Activated CD4-positive, alpha-beta memory T cell treated with anti-CD3 and anti-CD28 coated beads, Interleukin-2, amount 10 ng/mL, durations not matched to agents 7 days and 5 days (primary cell): ENCODE data around the gene TRIP11. TPM values are rescaled to one million over a fixed set of nuclear protein-coding genes. Genes with fewer than 3 reads are reported as not detected.

ENCODE experiments used
- CTCF ChIA-PET: fragments of 350-600 bp; sonication (Branson Sonifier 250); formaldehyde crosslinking; loops from one replicate; lab custom pipeline; 2021; ENCODE audit warnings: antibody characterized with exemption, inconsistent platforms; lab: Charles Lee
- POLR2A ChIA-PET: fragments of 350-600 bp; sonication (Branson Sonifier 250); formaldehyde crosslinking; loops from one replicate; lab custom pipeline; 2021; ENCODE audit warnings: antibody characterized with exemption; lab: Charles Lee
- DNase-seq: peaks from one replicate; pipeline ENCODE4 v3.0.0-alpha.2; 2020
- H3K27ac Mint-ChIP-seq: one replicate; pipeline ENCODE4 v1.8.0; 2021; ENCODE audit warnings: mild to moderate bottlenecking, mixed read lengths
- H3K27me3 Mint-ChIP-seq: one replicate; pipeline ENCODE4 v1.8.0; 2021; ENCODE audit warnings: mixed read lengths
- H3K36me3 Mint-ChIP-seq: one replicate; pipeline ENCODE4 v1.8.0; 2021; ENCODE audit warnings: low read depth, mixed read lengths
- H3K4me1 Mint-ChIP-seq: one replicate; pipeline ENCODE4 v1.8.0; 2021; ENCODE audit warnings: mixed read lengths
- H3K4me3 Mint-ChIP-seq: one replicate; pipeline ENCODE4 v1.8.0; 2021; ENCODE audit warnings: mild to moderate bottlenecking, mixed read lengths
- H3K9me3 Mint-ChIP-seq: one replicate; pipeline ENCODE4 v1.8.0; 2021; ENCODE audit warnings: mixed read lengths
- total RNA-seq, 2 experiments: library from RNA; stranded (reverse); gene quantifications; one replicate each; pipeline ENCODE4 v1.2.3, GENCODE V29; 2021

The TRIP11 gene
- total RNA-seq, 2 experiments from 2014 or later = 44.4 to 46.0 TPM

DNA sequence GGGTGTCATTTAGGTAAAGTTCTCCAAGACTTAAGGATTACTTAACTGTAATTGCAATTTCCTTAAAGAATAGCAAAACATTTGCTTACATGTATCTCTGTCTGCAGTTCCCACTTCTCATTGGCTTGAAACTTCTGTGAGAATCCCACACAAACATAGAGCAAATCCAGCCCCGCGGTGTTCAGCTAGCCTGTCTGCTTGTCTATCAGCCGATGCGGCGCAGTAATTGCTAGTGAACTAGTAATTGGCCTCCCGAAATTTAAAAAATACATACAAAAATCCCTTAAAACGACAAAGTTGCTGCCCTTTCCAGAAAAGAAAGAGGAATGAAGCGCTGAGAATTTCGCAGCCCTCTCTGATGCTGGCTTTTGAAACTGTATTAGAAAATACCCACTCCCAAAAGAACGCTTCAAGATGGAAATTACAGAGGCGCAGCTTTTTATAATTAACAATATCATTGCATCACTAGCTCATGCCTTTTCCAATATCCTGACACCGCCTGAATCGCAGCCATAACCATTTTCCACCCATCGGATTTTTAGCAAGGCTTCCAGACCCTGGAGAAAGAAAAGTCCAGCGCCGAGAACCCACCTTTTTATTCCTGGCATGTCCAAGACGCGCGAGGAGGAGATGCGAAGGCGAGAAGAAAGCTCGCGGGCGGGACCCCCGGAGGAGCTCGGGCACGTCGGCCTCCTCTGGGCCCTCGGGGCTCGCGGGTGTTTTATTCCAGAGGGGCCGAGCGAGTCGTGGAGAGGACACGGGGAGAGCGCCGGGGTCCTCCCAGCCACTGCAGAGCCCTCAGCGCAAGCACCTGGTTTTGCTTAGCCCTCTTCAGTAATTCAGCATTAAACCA, 93.0 kb downstream of the TRIP11 start:
- Mint-ChIP-seq H3K9me3 (no peaks in the 10 kb centered on the region), H3K36me3 (no peaks in the 10 kb centered on the region), H3K27me3 (peaks cover 34% of the 10 kb centered on the region), H3K27ac (no peak overlapping the region), H3K4me1 (peaks cover 13% of the 10 kb centered on the region), H3K4me3 (peak overlapping the region; percentile 62)
- CTCF ChIA-PET = interaction anchor here (2.1 kb wide), 1 partner anchor 50 kb away, joined by 8 read pairs; no protein-coding TSS in a partner anchor
- no peak for DNase-seq
- POLR2A ChIA-PET = interaction anchor here (1.6 kb wide), 1 partner anchor 32 kb away, joined by 3 read pairs; no protein-coding TSS in a partner anchor

DNA sequence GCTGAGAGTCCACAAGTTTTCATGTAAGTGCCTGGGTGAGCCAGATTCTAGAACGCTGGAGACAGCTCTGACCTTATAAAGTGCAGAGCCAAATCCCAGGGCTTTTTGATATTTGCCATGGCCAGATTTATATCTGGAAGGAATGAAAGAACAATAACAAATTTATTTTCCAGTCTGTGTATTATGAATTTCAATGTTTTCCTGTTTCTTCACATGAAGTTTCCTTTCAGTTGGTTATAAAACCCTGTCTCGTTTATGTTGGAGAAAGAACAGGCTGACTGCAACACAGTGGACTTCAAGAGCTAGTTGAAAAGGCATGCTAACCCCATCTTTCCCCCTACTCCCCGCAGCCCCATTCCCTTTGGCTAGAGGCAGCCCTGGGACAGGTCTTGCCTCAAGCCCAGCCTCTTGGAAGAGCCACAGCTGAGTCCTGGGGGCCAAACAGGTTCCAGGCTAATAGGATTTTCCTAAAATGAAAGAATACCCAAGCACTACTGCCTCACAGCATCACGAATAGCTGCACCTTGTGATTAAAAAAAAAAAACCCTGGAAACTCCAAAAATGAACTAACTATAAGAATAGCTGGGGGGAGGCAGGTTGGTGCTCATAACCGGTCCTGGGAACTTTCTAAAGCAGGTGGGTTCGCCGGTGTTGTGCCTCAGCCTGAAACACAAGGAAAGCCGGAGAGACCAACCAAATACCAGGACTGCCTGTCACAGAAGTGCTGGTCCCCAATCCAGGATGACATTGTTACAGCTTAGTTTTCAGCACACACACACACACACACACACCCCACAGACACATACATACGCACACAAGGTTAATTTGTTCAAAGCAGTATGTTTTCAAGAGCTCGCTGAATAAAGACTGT, 93.9 kb downstream of the TRIP11 start:
- Mint-ChIP-seq H3K27ac (no peak overlapping the region), H3K36me3 (no peaks in the 10 kb centered on the region), H3K9me3 (no peaks in the 10 kb centered on the region), H3K4me1 (peaks cover 15% of the 10 kb centered on the region), H3K4me3 (no peak overlapping the region), H3K27me3 (peaks cover 34% of the 10 kb centered on the region)
- ChIA-PET POLR2A (interaction anchor here (1.6 kb wide), 1 partner anchor 33 kb away, joined by 3 read pairs; no protein-coding TSS in a partner anchor), CTCF (interaction anchor here (0.7 to 2.1 kb wide), 2 partner anchors 51 to 86 kb away, joined by 3 to 8 read pairs; no protein-coding TSS in a partner anchor)
- no peak for DNase-seq

DNA sequence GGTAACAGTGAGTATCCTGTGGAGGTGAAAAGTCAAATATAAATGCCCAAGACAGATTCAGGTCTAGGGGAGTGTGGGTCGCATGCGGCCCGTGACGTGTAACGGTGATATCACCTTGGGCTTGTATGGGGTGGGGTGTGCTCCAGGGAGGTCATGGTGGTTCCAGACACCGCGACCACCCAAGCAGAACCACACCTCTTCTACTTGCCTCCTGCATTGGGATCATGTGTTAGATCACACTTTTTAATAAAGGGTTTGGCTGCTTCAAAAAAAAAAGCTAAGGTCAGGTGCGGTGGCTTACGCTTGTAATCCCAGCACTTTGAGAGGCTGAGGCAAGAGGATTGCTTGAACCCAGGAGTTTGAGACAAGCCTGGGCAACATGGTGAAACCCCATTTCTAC, 96.9 kb downstream of the TRIP11 start:
- peaks cover 24% of the 10 kb centered on the region for H3K27me3 Mint-ChIP-seq
- H3K9me3 Mint-ChIP-seq = no peaks in the 10 kb centered on the region
- ChIA-PET CTCF (no interaction called here), POLR2A (no interaction called here)
- H3K36me3 Mint-ChIP-seq = no peaks in the 10 kb centered on the region
- H3K27ac Mint-ChIP-seq = no peak overlapping the region
- peaks cover 11% of the 10 kb centered on the region for H3K4me1 Mint-ChIP-seq
- DNase-seq = no peak
- no peak overlapping the region for H3K4me3 Mint-ChIP-seq

DNA sequence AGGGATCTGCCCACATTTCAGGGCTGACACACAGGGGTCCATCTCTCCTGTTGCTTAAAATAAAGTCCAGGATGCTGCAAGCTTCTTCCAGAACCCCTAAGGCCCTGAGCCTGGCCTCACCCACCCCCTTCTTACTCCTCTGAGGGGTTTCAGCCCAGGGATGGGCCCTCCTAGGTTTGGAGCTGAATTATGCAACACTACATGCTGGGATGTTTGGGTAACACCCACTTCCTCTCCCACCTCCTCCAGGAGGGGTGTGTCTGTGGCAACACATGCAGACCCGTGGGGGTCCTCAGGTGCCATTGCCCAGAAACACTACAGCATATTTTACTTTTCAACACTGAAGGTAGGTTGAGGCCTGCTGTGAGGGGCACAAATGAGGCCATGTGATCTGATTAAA, 97.7 kb downstream of the TRIP11 start:
- H3K27ac Mint-ChIP-seq = no peak overlapping the region
- DNase-seq = no peak
- peaks cover 21% of the 10 kb centered on the region for H3K27me3 Mint-ChIP-seq
- no peaks in the 10 kb centered on the region for H3K9me3 Mint-ChIP-seq
- POLR2A ChIA-PET = no interaction called here
- CTCF ChIA-PET = no interaction called here
- H3K4me3 Mint-ChIP-seq = no peak overlapping the region
- H3K36me3 Mint-ChIP-seq = no peaks in the 10 kb centered on the region
- H3K4me1 Mint-ChIP-seq = peaks cover 8% of the 10 kb centered on the region

DNA sequence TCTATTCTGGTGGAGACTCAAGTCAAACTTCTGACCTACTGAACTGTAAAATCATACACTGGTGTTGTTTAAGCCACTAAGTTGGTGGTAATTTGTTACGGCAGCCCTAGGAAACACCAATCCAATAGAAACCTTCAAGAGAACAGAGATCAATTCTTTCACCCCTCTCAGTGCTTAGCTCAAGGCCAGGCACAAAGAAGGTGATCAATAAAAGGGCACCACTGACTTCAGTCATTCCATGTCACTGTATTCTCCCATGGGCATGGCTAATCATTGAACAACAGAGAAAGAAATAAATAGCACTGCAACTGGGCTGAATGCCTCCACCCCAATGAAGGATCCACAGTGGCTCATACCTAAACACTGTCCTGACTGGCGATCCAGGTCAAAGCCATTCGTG, 99.7 kb downstream of the TRIP11 start:
- Mint-ChIP-seq H3K4me1 (peaks cover 6% of the 10 kb centered on the region), H3K27ac (no peak overlapping the region), H3K9me3 (no peaks in the 10 kb centered on the region), H3K27me3 (peaks cover 8% of the 10 kb centered on the region), H3K4me3 (no peak overlapping the region), H3K36me3 (no peaks in the 10 kb centered on the region)
- no peak for DNase-seq
- ChIA-PET POLR2A (no interaction called here), CTCF (interaction anchor here (1.3 kb wide), 1 partner anchor 57 kb away, joined by 4 read pairs; no protein-coding TSS in a partner anchor)

DNA sequence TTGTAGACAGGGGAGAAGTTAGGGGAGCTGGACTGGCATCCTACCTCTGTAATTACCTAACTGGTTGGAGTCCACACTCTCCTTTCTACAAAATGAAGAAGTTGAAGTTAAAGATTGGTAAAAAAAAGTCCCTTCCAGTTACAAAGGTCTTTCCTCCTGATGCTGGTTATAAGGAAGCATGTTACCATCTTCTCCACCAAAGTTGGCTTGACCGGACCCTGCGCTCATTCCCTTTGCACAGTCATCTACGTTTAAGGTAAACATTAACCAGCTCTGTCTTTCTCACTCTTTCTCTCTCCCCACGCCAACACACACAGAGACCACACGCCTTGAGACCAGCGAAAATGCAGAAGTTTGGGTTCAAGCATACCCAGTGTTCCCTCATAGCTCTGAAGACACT, 104.3 kb downstream of the TRIP11 start:
- H3K4me3 Mint-ChIP-seq = no peak overlapping the region
- ChIA-PET POLR2A (no interaction called here), CTCF (interaction anchor here (1.1 kb wide), 1 partner anchor 24 kb away, joined by 3 read pairs; no protein-coding TSS in a partner anchor)
- H3K36me3 Mint-ChIP-seq = no peaks in the 10 kb centered on the region
- H3K4me1 Mint-ChIP-seq = no peaks in the 10 kb centered on the region
- no peaks in the 10 kb centered on the region for H3K9me3 Mint-ChIP-seq
- no peak overlapping the region for H3K27ac Mint-ChIP-seq
- no peak for DNase-seq
- peaks cover 3% of the 10 kb centered on the region for H3K27me3 Mint-ChIP-seq

DNA sequence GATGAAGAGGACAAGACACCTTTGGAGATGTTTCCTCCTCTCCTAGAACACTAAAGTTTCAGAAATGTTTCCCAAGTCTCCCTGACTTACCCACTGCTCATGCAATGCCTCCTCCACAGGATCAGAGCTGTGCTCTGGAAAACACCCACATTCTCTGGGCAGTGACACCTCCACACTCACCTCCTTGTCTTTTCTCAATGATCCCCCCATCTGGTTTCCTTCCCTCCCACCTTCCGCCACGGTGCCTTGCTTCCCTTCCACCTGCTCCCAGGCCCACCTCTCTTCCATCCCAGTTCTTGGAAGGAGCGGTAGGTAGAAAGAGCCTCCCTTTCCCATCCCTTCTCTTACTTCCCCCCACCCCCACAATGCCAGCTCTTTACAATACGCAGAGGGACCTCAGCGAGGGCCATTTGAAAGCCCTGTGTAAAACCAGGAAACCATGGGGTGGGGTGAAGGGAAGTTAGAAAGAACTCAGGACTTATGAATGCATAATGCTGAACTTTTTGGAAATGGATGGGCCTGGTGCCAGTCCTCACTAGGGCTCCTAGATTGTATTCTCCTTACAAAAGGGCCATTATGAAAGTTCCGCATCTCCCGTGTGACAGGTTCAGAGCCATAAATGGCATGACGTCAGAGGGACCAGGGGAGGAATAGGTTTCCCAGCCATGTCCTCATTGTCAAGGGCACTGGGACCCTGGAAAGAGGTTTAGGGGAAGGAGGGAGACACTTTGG, 105.1 kb downstream of the TRIP11 start:
- Mint-ChIP-seq H3K9me3 (no peaks in the 10 kb centered on the region), H3K36me3 (no peaks in the 10 kb centered on the region), H3K27me3 (no peaks in the 10 kb centered on the region), H3K4me1 (no peaks in the 10 kb centered on the region), H3K27ac (no peak overlapping the region), H3K4me3 (no peak overlapping the region)
- POLR2A ChIA-PET = no interaction called here
- no peak for DNase-seq
- CTCF ChIA-PET = no interaction called here

DNA sequence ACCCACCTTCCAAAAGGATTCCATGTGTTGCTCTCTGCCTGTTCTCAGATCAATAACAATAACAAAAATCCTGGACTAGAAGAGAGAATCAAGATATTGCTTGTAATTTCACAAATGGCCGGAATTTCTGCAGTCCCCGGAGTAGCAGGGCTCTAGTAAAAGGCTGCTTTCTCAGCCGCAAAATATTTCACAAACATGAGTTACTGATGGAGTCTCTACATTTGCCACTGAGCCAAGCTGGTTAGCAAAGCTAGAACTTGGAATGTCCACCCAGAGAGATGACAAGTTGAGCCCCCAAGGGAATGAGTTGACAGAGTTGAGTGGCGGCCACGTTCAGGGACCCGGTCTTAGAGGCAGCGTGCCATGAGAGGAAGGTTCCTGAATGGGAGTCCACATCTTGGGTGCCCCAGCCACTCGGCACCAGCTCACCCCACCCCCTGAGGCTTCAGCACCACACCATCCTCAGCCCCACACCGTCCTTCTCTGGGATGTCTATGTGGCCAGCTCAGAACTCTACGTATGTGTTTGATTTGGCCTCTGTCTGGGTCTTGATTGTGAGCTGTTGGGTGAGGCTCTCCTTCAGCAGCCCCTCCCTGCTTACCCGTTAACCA, 108.3 kb downstream of the TRIP11 start:
- H3K27ac Mint-ChIP-seq = no peak overlapping the region
- no peaks in the 10 kb centered on the region for H3K36me3 Mint-ChIP-seq
- ChIA-PET POLR2A (no interaction called here), CTCF (no interaction called here)
- H3K9me3 Mint-ChIP-seq = no peaks in the 10 kb centered on the region
- no peaks in the 10 kb centered on the region for H3K4me1 Mint-ChIP-seq
- H3K4me3 Mint-ChIP-seq = no peak overlapping the region
- DNase-seq = no peak
- H3K27me3 Mint-ChIP-seq = no peaks in the 10 kb centered on the region

DNA sequence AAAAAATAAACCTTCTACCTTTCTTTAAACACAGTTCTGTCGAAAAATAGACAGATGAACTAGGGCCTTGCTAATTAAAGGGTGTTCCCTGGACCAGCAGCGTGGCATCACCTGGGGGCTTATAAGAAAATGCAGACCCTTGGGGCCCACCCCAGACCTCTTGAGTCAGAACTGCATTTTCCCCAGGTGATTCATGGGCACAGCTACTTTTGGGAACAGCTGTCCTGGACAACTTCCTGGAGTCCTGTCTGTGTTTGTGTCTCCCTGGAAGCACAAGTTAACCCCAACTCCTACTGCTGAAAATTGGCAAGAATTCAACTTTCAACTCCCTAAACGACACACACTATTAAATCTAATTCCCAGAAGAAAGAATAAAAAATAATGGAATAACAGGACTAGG, 110.2 kb downstream of the TRIP11 start:
- Mint-ChIP-seq H3K27me3 (no peaks in the 10 kb centered on the region), H3K9me3 (no peaks in the 10 kb centered on the region), H3K4me3 (no peak overlapping the region), H3K27ac (no peak overlapping the region), H3K36me3 (no peaks in the 10 kb centered on the region), H3K4me1 (no peaks in the 10 kb centered on the region)
- ChIA-PET CTCF (no interaction called here), POLR2A (no interaction called here)
- DNase-seq = no peak

DNA sequence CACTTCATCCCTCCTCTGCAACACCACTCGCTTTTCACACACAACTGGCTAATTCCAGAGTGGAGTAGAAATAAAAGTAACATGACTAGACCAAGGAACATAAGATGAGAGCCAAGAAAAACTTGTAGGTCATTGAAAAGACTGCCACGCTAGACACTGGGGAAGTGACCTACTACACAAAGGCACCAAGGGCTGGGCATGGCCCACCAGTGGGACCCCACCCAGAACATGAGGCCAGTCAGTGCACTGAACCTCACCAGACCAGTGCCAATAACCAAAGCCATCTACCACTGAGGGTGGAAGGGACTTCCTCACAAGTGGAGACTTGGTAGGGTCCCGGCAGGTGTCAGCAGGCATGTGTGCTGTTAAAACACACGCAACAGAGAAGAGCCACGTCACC, 112.1 kb downstream of the TRIP11 start:
- Mint-ChIP-seq H3K36me3 (no peaks in the 10 kb centered on the region), H3K27ac (no peak overlapping the region), H3K27me3 (no peaks in the 10 kb centered on the region), H3K4me3 (no peak overlapping the region), H3K4me1 (no peaks in the 10 kb centered on the region), H3K9me3 (no peaks in the 10 kb centered on the region)
- POLR2A ChIA-PET = no interaction called here
- CTCF ChIA-PET = interaction anchor here (1.4 kb wide), 1 partner anchor 27 kb away, joined by 3 read pairs; no protein-coding TSS in a partner anchor
- no peak for DNase-seq

DNA sequence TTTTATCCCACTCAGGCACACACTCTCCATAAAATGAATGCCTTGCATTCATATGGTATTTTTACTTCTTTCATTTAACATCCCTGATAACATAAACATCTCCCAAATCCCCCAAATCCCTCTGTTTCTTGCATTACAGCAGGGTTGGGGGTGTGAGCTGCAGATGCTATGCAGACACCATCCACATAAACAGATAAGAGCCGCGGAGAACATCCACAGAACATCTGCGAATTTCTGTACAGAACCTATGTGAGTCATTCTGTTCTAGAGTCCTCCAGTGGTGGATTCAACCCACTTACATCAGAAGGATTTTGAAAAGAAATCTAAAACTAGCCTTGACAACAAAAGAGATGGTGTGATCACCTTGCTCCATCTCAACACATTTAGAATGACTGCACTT, 112.7 kb downstream of the TRIP11 start:
- Mint-ChIP-seq H3K36me3 (no peaks in the 10 kb centered on the region), H3K9me3 (no peaks in the 10 kb centered on the region), H3K4me1 (no peaks in the 10 kb centered on the region), H3K4me3 (no peak overlapping the region), H3K27me3 (no peaks in the 10 kb centered on the region), H3K27ac (no peak overlapping the region)
- DNase-seq = no peak
- ChIA-PET POLR2A (no interaction called here), CTCF (interaction anchor here (1.4 kb wide), 1 partner anchor 28 kb away, joined by 3 read pairs; no protein-coding TSS in a partner anchor)
